ENCODE data around the gene TTF1. TPM values are rescaled to one million over a fixed set of nuclear protein-coding genes. Genes with fewer than 3 reads are reported as not detected.

TTF1 gene
- total RNA-seq, 1 donor from 2014 or later: 12.1 TPM

- no peaks in the 10 kb centered on the region for H3K9me3 ChIP-seq
- H3K27ac ChIP-seq: no peak overlapping the region
- intact Hi-C loops (cut with DNase I): no loop called here
- H3K36me3 ChIP-seq: peaks cover 8% of the 10 kb centered on the region
- ATAC-seq (no peak), DNase-seq (no peak)
- H3K27me3 ChIP-seq: no peaks in the 10 kb centered on the region
- H3K4me1 ChIP-seq: peaks cover 16% of the 10 kb centered on the region
- no peak overlapping the region for H3K4me3 ChIP-seq
- TF ChIP-seq CTCF (IDR thresholded peaks at IDR 0.05): no peak
Measured at GRCh38 chr9:132357764-132358163, 48.9 kb downstream of the TTF1 start.

GRCh38 chr9:132356324-132356924 lies 50.2 kb downstream of the TTF1 start:
- no peak for ATAC-seq
- Histone ChIP-seq H3K4me1 (peaks cover 30% of the 10 kb centered on the region), H3K27me3 (no peaks in the 10 kb centered on the region), H3K4me3 (no peak overlapping the region), H3K9me3 (no peaks in the 10 kb centered on the region), H3K36me3 (peaks cover 21% of the 10 kb centered on the region), H3K27ac (no peak overlapping the region)
- TF ChIP-seq CTCF (IDR thresholded peaks at IDR 0.05): no peak
- no peak for DNase-seq
- intact Hi-C loops (cut with DNase I): no loop called here

- peak within 1 kb of the TSS; percentile 97 for H3K27ac ChIP-seq
- peaks cover 36% of the 10 kb centered on the region for H3K36me3 ChIP-seq
- no peaks in the 10 kb centered on the region for H3K27me3 ChIP-seq
- DNase-seq (peak; percentile 99), ATAC-seq (peak; percentile 99)
- TF ChIP-seq CTCF (IDR thresholded peaks at IDR 0.05): no peak
- H3K4me1 ChIP-seq: peaks cover 44% of the 10 kb centered on the region
- intact Hi-C loops (cut with DNase I): no loop called here
- peak within 1 kb of the TSS; percentile 98 for H3K4me3 ChIP-seq
- no peaks in the 10 kb centered on the region for H3K9me3 ChIP-seq
Measured at GRCh38 chr9:132354637-132355355, 51.8 kb downstream of the TTF1 start, which contains the start of gene SETX. TSS of gene SETX (minus strand) at chr9:132354986. CDS start at chr9:132349428, 5,558 bp downstream.

GRCh38 chr9:132351404-132352045 lies 55.1 kb downstream of the TTF1 start:
- Histone ChIP-seq H3K27me3 (no peaks in the 10 kb centered on the region), H3K9me3 (no peaks in the 10 kb centered on the region), H3K4me3 (peak overlapping the region; percentile 29), H3K4me1 (peaks cover 48% of the 10 kb centered on the region), H3K27ac (peak overlapping the region; percentile 1), H3K36me3 (peaks cover 68% of the 10 kb centered on the region)
- no peak for ATAC-seq
- intact Hi-C loops (cut with DNase I): no loop called here
- TF ChIP-seq CTCF (IDR thresholded peaks at IDR 0.05): no peak
- no peak for DNase-seq

GRCh38 chr9:132350861-132351315 lies 55.8 kb downstream of the TTF1 start:
- peaks cover 48% of the 10 kb centered on the region for H3K4me1 ChIP-seq
- no peak for DNase-seq

More at GRCh38 chr9:132350861-132351315, 55.8 kb downstream of the TTF1 start:
- no peak for TF ChIP-seq CTCF (IDR thresholded peaks at IDR 0.05)
- H3K4me3 ChIP-seq: peak overlapping the region; percentile 29
- H3K27ac ChIP-seq: peak overlapping the region; percentile 1
- no peak for ATAC-seq
- H3K36me3 ChIP-seq: peaks cover 75% of the 10 kb centered on the region
- intact Hi-C loops (cut with DNase I): no loop called here
- no peaks in the 10 kb centered on the region for H3K9me3 ChIP-seq
- no peaks in the 10 kb centered on the region for H3K27me3 ChIP-seq
